GM19025 (cell line): Measurements from ENCODE around the gene TP73.

Experiments used
- ATAC-seq: cut with Tn5 transposase; IDR thresholded peaks from one replicate; pipeline ENCODE4 v1.9.1; 2021; ENCODE audit warnings: mild to moderate bottlenecking, low read depth, moderate library complexity; ENCODE audit not compliant: unreplicated experiment

Gene TP73

DNA sequence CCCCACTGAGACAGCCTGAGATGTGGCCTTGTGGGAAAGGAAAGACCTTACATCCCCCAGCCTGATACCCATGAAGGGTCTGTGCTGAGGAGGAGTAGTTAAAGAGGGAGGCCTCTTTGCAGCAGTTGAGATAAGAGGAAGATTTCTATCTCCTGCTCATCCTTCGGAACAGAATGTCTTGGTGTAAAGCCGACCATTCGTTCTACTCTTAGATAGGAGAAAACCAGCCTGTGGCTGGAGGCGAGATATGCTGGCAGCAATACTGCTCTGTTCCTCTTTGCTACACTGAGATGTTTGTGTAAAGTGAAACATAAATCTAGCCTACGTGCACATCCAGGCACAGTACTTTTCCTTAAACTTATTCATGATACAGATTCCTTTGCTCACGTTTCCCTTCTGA lies 98.4 kb downstream of the TP73 start:
- no peak for ATAC-seq

DNA sequence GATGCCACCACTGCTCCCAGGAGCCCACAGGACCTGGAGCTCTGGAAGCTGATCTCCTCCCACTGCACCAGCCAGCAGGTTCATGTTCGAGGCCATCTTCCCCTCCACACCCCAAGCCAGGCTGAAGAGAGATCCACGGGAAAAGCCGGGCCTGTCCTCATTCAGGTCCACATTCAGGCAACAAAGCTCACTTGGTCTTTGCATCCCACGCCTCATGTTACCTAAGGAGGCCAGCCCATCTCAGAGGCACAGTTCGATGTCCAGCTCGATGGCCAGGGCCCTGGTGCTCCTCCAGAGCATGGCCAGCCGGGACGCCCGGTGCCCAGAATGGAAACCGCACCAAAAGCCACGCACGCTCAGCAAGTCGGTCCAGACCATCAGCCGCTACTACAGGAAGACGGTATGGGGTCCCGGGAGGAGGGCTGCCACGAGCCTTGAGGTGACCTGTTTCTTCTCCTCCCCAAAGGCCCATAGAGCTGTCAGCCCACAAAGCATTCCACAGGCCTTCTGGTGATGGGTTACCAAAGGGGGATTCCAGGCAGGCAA lies 100.2 kb downstream of the TP73 start, which contains the start of gene CCDC27:
TSS of gene CCDC27 (plus strand) at position 51 of the 546 bp plus-strand sequence. CDS start at position 83, 32 bp downstream.
- no peak for ATAC-seq

DNA sequence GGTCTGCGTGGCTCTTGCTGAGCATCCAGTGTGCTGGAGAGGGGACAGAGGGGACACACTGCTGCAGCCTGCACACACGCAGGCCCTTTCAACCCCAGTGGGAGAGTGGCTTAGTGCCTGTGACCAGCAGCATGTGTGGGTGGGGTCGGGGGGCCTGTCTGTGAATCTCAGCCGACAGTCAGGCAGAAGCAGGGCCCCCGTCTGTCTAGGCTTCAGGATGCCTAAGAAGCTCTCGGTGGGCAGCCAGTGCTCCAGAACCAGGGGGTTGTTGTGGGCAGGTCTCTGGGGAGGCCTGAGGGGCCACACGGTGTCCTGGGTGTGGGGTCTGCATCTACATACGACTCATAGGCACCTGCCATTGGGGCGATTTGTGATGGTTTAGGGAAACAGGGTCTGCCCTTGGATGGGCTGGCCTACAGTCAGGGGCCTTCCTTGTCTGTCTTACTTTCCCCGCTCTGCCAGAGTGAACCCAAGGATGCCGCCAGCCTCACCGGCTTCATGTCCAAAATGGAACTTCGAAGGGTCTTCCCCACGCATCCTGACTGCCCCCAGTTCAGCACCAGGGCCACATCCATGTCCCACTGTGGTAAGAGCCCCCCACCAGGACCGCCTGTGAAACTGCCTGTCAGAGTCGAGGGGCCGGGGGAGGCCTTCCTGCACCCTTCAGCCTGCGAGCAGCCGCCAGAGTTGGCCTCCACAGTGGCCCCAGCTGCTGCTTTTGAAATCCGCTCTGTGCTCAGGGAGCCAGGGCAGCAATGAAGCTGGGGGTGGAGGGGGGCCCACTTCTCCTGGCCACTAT lies 101.5 kb downstream of the TP73 start:
- ATAC-seq, result no peak

DNA sequence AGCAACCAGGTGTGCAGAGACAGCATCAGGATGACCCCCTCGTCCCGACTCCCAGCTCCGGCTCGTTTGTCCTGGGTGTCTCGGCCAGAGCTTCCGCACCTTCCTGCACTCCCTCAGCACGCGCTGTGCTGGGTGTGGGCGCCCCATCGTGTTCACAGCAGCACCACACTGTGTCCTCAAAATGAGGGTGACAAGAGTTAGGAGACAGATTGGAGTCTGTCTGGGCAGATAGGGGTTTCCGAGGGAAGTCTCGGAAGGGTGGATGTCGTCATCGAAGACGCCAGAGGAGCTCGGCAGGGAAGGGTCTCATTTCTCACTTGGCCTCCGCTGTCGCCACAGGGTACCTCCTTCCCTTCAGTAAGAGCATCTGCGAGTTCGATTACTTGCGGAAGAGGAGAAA lies 104.1 kb downstream of the TP73 start:
- ATAC-seq, result no peak

DNA sequence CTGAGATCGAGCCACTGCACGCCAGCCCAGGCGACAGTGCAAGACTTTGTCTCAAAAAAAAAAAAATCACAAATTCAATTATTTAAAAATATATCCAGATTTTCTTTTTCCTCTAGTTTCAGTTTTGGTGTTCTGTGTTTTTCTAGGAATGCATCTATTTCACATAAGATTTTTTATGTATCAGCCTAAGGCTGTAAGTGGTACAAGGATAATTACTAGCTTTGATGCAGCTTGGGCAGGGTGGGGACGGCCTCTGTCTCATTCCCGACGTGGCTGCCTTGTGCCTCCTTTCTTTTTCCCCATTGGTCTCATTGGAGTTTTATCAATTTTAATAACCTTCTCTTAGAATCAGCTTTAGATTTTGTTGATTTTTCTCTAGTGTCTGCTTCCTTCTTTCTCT lies 106.8 kb downstream of the TP73 start:
- no peak for ATAC-seq

DNA sequence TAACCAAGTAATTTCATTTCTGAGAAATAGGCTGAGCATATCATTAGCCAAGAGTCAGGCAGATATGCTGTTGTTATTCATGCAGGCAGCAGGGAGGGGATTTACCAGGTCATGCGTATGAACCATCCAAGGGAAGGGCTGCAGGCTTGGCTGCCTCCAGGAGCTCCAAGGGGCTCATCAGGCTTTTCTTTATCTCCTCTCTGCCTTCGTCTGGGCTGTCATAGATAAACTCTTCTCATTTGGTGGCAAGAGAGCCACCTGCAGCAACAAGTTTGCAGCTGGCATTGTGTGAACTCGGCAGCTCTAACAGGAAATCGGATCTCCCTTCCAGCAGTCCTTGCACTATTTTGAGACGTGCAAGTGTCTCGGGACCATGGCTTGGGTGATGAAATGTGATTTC lies 107.5 kb downstream of the TP73 start:
- ATAC-seq, result no peak

DNA sequence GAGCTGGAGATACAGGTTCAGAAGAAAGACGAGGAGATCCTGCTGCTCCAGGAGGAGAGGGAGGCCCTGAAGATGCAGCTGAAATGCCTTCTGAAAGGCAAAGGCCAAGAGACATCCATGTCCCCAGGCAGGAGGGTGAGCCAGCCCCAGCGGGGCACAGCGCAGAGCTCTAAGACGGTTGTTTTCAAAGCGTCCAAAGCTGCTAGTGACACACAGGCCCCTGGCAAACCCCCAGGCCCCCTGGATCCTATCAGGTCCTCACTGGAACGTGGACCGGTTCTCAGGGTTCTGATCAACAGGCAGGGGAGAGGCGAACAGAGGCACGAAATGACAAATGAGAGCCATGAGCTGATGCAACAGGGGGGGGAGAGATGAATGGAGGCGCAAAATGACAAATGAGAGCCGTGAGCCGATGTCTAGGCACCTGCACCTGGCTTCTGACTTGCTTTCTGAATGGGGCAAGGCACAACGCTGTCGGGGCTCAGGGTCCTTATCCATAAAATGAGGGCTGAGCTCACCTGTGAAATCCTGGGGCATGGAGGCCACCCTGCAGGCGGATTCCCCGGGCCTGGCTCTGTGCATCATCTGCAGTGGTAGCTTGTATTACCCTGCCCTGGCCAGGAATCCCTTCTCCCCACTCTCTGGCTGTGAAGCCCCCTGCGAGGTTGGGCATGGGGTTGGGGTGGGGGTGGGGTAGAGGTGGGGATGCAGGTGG lies 109.1 kb downstream of the TP73 start:
- ATAC-seq, result no peak

DNA sequence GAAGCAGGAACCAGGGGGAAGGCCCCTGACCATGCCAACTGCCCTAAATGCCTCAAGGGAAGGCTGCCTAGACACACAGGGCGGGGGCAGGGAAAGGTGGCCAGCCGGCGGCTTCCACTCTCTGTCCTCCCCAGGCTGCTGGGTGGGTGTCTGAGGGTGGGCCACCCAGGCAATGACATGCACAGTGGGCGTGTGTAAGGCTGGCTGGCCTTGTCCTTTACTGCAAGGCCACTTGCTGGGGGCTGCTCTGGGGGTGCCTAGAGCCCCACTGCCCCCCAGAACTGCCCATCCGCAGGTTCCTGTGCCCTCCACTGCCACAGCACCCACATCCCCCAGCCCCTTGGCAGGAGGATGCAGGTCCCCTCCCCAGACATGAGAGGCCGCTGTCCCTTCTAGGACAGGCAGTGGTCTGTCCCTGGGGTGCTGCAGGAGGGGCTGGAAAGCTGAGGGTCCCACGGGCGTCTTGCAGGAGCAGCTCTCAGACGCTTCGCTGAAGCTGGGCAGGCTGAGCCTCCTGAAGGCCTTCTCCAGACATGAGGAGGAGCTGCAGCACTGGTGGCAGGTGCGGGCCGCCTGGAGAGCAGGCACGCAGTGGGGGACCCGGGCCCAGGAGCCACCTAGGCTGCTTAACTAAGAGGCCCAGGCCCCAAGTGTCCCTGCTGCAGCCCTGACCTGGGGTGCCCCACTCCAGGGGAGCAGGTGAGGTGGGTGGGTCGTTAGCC lies 110.0 kb downstream of the TP73 start:
- ATAC-seq, result no peak

DNA sequence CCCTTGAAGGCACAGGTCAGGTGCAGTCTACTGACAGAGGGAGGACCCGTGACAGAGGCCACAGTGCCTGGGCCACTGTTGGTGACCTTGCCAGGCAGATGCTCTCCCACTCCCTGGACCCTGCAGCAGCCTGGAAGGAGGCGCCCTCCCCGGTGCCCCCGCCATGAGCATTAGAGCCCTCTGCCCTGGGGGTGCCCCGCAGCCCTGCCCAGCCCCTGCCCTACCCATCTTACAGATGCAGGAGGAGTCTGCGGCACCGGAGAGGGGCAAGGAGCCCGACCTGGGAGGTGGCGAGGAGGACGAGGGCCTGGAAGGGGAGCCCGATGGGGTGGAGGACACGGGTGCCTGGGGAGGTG lies 110.5 kb downstream of the TP73 start:
- ATAC-seq, result no peak

DNA sequence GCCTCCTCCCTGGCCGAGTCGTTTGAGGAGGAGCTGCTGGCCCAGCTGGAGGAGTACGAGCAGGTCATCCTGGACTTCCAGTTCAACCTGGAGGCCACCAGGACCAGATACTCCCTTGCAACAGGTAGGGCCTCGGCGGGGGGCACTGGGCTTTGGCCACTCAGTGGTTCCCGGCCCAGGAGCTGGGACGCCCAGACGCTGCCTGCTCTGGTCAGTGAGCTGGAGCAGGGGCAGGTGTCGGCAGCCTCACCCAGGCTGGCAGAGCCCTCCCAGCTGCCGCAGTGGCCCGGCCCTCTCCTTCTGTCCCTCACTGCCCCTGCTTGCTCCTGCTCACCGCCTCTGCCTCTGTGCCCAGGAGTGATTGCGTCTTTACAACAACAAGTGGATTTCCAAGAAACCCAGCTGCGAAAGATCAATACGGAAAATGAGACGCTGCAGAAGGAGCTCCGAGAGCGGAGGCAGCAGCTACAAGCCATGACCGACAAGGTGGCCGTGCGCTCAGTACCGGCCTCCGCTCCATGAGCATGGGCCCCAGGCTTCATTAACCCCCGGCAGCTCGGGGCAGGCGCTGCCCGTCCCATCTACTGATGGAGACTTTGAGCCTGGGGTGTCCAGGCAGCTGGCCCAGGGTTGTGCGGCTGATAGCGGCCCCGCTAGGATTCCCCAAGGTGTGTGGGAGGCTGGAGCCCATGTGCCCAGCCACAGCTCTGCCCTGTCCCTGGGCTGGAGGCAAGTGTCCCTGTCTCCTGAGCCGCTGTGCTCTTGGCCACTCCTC lies 111.2 kb downstream of the TP73 start:
- no peak for ATAC-seq

DNA sequence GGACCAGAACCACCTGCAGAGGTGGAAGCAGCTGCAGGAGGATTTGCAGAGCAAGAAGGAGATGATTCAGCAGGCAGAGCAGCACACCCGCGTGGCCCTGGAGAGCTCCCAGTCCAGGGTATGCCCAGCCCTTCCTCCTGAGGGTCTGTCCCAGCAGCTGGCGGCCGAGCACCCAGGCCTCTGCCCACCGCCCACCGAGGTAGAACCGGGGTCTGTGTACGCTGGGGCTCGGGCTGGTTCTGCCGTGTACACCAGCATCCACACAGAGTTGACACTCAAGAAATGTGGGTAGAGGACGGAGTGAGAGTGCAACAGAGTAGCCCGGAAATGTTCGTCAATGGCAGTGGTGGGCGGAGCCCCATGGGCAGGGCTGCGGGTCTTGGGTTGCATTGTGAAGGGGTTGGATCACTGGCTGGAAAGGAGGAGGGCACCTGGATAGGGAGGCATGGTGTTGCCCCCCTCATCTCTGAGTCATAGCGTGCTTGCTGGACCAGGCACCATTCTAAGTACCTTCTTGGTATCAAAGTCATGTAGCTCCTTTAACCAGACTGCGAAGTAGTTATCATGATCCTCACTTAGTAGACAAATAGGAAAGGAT lies 115.1 kb downstream of the TP73 start:
- ATAC-seq, result no peak

DNA sequence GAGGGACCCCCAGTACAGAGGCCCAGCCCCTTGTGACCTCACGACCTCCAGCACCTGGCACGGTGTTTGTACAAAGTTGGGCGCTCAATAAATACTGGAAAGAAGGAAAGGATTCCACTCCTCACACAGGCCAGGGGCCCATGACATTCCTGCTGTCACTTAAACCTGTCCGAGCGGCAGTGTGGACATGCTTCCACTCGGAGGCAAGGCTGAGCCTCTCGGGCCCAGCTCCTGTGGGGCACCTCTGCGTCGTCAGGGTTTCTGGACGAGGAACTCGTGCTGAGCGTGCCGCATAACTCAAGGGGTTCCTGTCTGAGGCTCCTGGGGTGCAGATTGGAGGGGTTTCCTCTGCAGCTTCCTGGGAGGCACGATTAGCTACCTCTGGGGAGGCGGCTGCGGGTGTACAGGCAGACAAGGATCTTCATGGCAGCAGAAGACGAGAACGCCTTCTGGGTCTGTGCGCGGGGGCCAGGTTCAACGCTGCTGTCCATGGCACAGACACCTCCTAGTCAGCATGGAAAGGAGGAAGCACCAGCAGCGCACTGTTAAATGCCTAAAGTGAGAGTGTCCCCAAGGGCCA lies 116.6 kb downstream of the TP73 start:
- ATAC-seq, result no peak

DNA sequence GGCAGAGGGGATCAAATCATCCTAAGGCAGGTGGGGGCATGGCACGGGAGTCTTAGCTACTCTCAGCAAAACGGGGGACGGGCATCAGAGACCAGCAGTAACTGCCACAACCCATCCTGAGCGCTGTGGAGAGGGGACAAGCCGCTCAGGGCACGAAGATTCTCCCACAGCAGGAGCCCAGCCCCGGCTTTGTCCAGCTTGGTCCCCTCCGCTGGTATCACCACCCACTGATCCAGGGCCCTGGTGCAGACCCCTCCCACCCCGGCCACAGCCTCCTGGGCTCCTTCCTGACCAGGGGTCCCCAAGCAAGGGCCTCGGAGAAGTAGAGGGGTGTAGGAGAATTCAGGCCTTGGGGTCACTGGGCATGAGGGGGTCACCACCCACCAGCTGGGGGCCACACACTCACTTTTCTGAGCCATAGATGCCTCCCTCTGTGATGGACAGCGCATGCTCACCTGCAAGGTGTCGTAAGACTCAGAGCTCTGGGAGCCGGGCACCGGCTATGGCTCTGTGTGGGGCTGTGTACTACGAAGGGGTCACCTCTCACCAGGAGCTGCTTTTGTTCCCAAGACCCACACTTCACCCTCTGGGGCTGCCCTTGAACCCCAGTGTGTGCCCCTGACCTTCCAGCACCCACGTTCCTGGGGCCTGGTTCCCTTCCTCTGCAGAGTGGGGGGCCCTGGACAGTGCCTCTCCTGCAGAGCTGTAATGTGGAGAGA lies 117.9 kb downstream of the TP73 start:
- no peak for ATAC-seq

DNA sequence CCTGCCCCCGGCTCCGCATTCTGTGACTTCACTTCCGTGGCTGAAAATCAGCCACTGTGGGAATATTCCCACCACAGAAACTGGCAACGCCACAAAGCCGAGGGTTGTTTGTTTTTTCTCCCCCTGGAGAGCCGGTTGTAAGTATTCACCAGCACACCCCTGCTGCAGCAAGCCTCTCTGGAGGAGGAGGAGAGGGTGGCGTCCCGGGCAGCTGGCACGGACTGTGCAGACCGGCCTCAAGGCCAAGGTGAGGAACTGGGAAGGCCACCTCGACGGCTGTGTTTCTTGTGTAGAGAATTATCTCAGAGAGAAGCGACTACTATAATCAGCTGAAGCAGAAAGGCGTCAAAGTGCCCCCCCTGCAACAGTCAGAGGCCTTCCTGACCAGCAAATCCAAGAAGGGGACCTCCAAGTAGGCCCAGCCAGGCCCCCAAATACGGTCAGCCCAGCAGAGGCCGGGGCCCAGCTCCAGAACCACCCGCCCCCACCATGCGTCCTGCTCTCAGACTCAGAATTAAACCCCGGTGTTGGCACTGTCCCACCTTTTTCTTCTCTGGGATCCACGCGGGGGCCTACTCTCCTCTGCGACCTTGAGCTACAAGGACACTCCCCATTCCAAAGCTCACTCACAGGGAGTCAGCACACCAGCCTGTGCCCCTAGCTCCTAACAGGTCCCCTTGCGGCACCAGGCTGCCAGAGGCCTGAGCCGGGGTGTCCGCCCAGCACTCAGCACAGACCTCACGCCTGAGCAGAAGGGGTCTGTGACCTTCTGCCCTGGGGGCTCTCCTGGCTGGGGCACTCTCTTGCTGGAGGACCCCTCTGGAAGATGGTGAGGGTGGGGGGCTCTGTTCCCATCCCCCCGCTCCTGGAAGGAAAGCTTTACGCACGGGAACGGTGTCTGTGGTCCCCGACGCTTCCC lies 119.1 kb downstream of the TP73 start:
- no peak for ATAC-seq

DNA sequence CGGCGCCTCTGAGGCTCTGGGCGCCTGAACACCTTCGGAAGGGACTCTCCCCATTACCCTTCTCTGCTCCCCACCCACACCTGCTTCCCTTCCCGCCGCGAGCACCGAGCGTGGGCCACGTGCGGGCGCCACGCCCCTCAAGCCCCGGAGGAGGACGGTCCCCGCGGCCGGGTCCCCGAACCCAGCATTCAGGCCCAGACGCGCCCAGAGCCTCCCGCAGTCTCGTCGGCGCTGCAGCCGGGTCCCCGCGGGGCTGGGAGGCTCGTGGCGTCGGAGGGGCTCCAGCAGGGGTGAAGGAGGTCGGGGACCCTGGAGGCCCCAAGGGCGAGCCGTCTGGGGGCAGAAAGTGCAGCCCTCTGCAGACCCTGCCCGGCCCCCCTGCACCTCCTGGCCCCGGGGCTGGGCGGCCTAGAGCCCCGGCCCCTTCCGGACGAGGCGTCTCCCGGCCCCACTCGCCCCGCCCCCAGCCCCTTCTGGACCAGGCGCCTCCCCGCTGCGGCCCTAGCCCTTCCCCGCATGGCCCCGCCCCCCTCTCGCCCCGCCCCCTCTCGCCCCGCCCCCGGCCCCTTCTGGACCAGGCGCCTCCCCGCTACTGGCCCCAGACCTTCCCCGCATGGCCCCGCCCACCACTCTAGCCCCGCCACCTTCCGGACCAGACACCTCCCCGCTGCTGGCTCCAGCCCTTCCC lies 119.9 kb downstream of the TP73 start:
- ATAC-seq, result peak; percentile 54

DNA sequence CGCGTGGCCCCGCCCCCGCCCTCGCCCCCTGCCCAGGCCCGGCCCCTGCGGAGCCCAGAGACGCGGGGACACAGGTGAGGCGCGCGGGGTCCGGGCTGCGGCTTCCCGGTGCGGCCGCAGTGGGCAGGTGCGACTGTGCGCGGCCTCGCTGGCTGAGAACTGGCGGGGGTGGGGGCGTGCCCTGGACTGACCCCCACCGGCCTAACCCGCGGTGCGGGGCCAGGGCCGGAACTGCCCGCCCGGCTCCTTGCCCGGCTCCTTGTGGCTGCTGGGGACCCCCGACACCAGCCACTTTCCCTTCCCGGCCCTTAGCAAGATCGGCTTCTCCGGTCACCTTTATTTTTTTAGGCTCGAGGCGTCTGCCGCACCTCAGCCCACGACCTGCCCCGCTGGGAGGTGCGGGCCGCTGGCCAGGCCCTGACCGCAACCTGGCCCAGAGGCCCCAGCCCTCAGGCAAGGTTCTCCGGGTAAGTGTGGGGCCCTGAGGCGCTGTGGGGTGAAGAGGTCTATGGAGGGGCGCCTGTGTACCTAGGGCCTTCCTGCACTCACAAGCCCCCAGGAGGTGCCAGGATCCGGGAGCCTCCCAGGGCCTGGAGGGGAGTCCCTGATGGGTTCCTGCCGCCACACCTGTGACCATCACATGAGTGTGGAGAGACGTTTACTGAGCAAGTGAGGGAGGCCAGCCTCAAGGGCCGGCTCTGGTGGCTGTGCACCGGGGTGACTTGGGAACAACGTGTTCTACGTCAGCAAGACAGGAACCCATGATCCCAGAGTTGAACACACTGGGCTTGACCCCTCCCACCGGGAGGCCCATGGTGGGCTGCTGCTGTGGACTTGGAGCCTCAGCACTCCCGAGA lies 120.6 kb downstream of the TP73 start, which contains the start of gene SMIM1:
TSS of gene SMIM1 (plus strand) at position 35 of the 857 bp plus-strand sequence. CDS start 2,625 bp downstream, outside the sequence.
- ATAC-seq, result peak; percentile 21
